ENCODE data around the gene UFSP1. TPM values are rescaled to one million over a fixed set of nuclear protein-coding genes. Genes with fewer than 3 reads are reported as not detected.

UFSP1 gene
- total and polyA plus RNA-seq, 10 of the 15 experiments (the other 5 are each of a cell fraction or from before 2014, with no cell fraction given), result 0.14 to 10.6 (median 2.8) TPM

GRCh38 chr7:100847360-100847759 is 42.2 kb downstream of the UFSP1 start:
- H3K4me2 ChIP-seq (ENCODE audit: control insufficient read depth, insufficient read depth), result no peak overlapping the region
- TF ChIP-seq DPF2 (IDR thresholded peaks at IDR 0.05) (no peak), CHD2 (IDR thresholded peaks at IDR 0.05; ENCODE audit: borderline replicate concordance, low read depth, low read length) (no peak), POLR2AphosphoS2 (IDR thresholded peaks at IDR 0.05; ENCODE audit: low read depth, low read length) (no peak), TCF7 (IDR thresholded peaks at IDR 0.05; ENCODE audit: borderline replicate concordance) (no peak), ZNF24 (IDR thresholded peaks at IDR 0.05) (no peak)
- TF ChIP-seq, protein P1, sequence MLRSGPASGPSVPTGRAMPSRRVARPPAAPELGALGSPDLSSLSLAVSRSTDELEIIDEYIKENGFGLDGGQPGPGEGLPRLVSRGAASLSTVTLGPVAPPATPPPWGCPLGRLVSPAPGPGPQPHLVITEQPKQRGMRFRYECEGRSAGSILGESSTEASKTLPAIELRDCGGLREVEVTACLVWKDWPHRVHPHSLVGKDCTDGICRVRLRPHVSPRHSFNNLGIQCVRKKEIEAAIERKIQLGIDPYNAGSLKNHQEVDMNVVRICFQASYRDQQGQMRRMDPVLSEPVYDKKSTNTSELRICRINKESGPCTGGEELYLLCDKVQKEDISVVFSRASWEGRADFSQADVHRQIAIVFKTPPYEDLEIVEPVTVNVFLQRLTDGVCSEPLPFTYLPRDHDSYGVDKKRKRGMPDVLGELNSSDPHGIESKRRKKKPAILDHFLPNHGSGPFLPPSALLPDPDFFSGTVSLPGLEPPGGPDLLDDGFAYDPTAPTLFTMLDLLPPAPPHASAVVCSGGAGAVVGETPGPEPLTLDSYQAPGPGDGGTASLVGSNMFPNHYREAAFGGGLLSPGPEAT (IDR thresholded peaks at IDR 0.05; ENCODE audit: low read depth), result no peak
- POLR2A ChIA-PET, result interaction anchor here (0.7 kb wide), 1 partner anchor 24 kb away, joined by 5 read pairs; no protein-coding TSS in a partner anchor
- no peak for FAIRE-seq
- intact Hi-C loops (cut with micrococcal nuclease; ENCODE audit: unreplicated experiment) (no loop called here), in situ Hi-C loops (cut with MboI) (no loop called here)
- 80% methylated on average over 4 of the region's 4 CpGs for WGBS (ENCODE audit: insufficient coverage, insufficient replicate concordance, low lambda C conversion rate, missing lambda C conversion rate)
- no peaks in the 10 kb centered on the region for H3K79me2 ChIP-seq (ENCODE audit: control insufficient read depth, insufficient read depth, low read length)
- no peak for ATAC-seq
- CTCF ChIA-PET, result interaction anchor here (7.7 kb wide), 1 partner anchor 45 kb away, joined by 238 read pairs; no protein-coding TSS in a partner anchor
- H2AFZ ChIP-seq (ENCODE audit: control insufficient read depth, low read depth, low read length), result no peak overlapping the region
- H4K20me1 ChIP-seq (ENCODE audit: control insufficient read depth, insufficient read depth), result no peaks in the 10 kb centered on the region
- no peak overlapping the region for H3K27ac ChIP-seq (ENCODE audit: control insufficient read depth, insufficient read depth)
- SMC1A ChIA-PET (ENCODE audit: uncharacterized antibody, unreplicated experiment), result no interaction called here
- no peak overlapping the region for H3K4me3 ChIP-seq
- no TSS peak for BruUV-seq (replicated peaks)
- no peak overlapping the region for H3K9ac ChIP-seq (ENCODE audit: control insufficient read depth, insufficient read depth, low read length)
- H3K9me3 ChIP-seq (replicated peaks; ENCODE audit: control insufficient read depth, insufficient read depth, low read length), result no peaks in the 10 kb centered on the region
- DNase-seq (ENCODE audit: low read depth, low spot score), result no peak
- H3K27me3 ChIP-seq (replicated peaks in 1 of 2; ENCODE audit: control insufficient read depth in 2 of 2, insufficient read depth in 2 of 2, low read length in 1 of 2), result no peaks in the 10 kb centered on the region
- RAD21 ChIA-PET (ENCODE audit: unreplicated experiment), result no interaction called here
- no peaks in the 10 kb centered on the region for H3K36me3 ChIP-seq (ENCODE audit: control insufficient read depth in 2 of 2, insufficient read depth in 2 of 2, low read length in 1 of 2)
- peaks cover 2% of the 10 kb centered on the region; the same call in 1 of the 2 replicates for H3K4me1 ChIP-seq (ENCODE audit: control insufficient read depth, insufficient read depth, low read length)
